Measurements from ENCODE around the gene PTK7.

DNA sequence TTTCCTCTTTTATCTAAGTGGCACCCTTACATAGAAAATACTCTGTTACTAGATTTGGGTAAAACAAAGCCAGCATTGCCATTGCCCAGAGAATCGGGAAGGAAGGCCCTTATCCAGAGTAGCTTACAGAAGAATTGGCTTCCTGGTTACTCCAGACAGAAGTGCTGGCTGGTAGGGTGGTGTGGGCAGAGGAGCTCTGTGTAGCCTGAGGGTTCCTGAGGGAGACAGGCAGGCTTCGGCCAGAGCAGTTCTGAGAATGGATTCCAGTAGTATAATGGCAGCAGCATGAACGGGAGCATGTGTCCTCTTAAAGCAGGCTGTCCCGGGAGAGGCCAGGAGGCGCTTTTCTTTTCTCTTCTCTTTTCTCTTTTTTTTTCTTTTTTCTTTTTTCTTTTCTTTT lies 117.8 kb downstream of the PTK7 start:
- TF ChIP-seq EP300 (IDR thresholded peaks at IDR 0.05; ENCODE audit: borderline replicate concordance) (no peak), TAF1 (IDR thresholded peaks at IDR 0.05; ENCODE audit: low read depth) (no peak), FOXM1 (IDR thresholded peaks at IDR 0.05; ENCODE audit: borderline replicate concordance, low read depth) (no peak), YY1 (IDR thresholded peaks at IDR 0.05; ENCODE audit: low read depth) (no peak), RAD21 (IDR thresholded peaks at IDR 0.05; ENCODE audit: low read depth) (no peak), EGR1 (IDR thresholded peaks at IDR 0.05) (no peak)
- TF ChIP-seq, protein P1, sequence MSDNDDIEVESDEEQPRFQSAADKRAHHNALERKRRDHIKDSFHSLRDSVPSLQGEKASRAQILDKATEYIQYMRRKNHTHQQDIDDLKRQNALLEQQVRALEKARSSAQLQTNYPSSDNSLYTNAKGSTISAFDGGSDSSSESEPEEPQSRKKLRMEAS (IDR thresholded peaks at IDR 0.05): no peak
- TF ChIP-seq, protein P2, sequence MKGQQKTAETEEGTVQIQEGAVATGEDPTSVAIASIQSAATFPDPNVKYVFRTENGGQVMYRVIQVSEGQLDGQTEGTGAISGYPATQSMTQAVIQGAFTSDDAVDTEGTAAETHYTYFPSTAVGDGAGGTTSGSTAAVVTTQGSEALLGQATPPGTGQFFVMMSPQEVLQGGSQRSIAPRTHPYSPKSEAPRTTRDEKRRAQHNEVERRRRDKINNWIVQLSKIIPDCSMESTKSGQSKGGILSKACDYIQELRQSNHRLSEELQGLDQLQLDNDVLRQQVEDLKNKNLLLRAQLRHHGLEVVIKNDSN (IDR thresholded peaks at IDR 0.05): no peak

Measured in Ishikawa (cell line).